DOHH2 (cell line): Measurements from ENCODE around the gene PIGB.
"Not testable (repeated sequence)": the region's sequence is repeated elsewhere in the genome, so short reads cannot be mapped to it uniquely, and the experiment has no call there.

Source experiments
- H3F3A ChIP-seq: fragments of 200-600 bp; sonication (generic), shearing (Covaris generic); 2 replicates; pipeline ENCODE4 v1.6.0; 2016; ENCODE audit warnings: antibody characterized with exemption, mild to moderate bottlenecking; ENCODE audit not compliant: control insufficient read depth, insufficient read depth
- H3K27ac ChIP-seq: fragments of 200-600 bp; sonication (generic); 2 replicates; pipeline ENCODE4 v1.5.1; 2014; ENCODE audit warnings: low read depth, mild to moderate bottlenecking, low read length, moderate library complexity
- H3K27me3 ChIP-seq: fragments of 200-600 bp; sonication (generic); 2 replicates; pipeline ENCODE4 v1.6.1; 2014; ENCODE audit warnings: mild to moderate bottlenecking, low read length, mixed read lengths; ENCODE audit not compliant: control insufficient read depth
- H3K36me3 ChIP-seq: fragments of 200-600 bp; sonication (generic); 2 replicates; pipeline ENCODE4 v1.6.1; 2014; ENCODE audit warnings: mild to moderate bottlenecking, low read length, moderate library complexity, mixed read lengths; ENCODE audit not compliant: control insufficient read depth
- H3K4me1 ChIP-seq: fragments of 200-600 bp; sonication (generic); 2 replicates; pipeline ENCODE4 v1.6.1; 2014; ENCODE audit warnings: mild to moderate bottlenecking, low read length, mixed read lengths; ENCODE audit not compliant: control insufficient read depth
- H3K4me2 ChIP-seq: fragments of 200-600 bp; sonication (generic); 2 replicates; pipeline ENCODE4 v1.6.0; 2014; ENCODE audit warnings: mild to moderate bottlenecking, low read length, moderate library complexity
- H3K4me3 ChIP-seq: fragments of 200-600 bp; sonication (generic); 2 replicates; pipeline ENCODE4 v1.5.1; 2014; ENCODE audit warnings: mild to moderate bottlenecking, low read length, mixed read lengths
- H3K79me2 ChIP-seq: fragments of 200-600 bp; sonication (generic); 2 replicates; pipeline ENCODE4 v1.6.1; 2014; ENCODE audit warnings: mild to moderate bottlenecking, low read length, mixed read lengths; ENCODE audit not compliant: control insufficient read depth
- H3K9me2 ChIP-seq: fragments of 200-600 bp; sonication (generic); replicated peaks from 2 replicates; pipeline ENCODE4 v1.6.1; 2014; ENCODE audit warnings: mild to moderate bottlenecking, low read length, mixed read lengths; ENCODE audit not compliant: control insufficient read depth
- H3K9me3 ChIP-seq: fragments of 200-600 bp; sonication (generic); 2 replicates; pipeline ENCODE4 v1.6.1; 2014; ENCODE audit warnings: antibody characterized with exemption, low read length, mixed read lengths; ENCODE audit not compliant: control insufficient read depth, insufficient read depth
- H4K20me1 ChIP-seq: fragments of 200-600 bp; sonication (generic); 2 replicates; pipeline ENCODE4 v1.6.0; 2014; ENCODE audit warnings: low read depth, mild to moderate bottlenecking, antibody characterized with exemption, low read length, moderate library complexity; ENCODE audit not compliant: control insufficient read depth, insufficient read depth
- EZH2phosphoT487 ChIP-seq: fragments of 200-600 bp; sonication (generic); IDR thresholded peaks from 2 replicates; pipeline ENCODE4 v1.6.1; 2017; ENCODE audit warnings: borderline replicate concordance, mild to moderate bottlenecking, antibody characterized with exemption, low read length, moderate library complexity, mixed read lengths
- TF ChIP-seq, protein P1 (sequence below): fragments of 200-600 bp; sonication (generic); IDR thresholded peaks from one replicate; pipeline ENCODE4 v1.5.1; 2014; ENCODE audit warnings: antibody characterized with exemption, mild to moderate bottlenecking, low read depth, low read length; ENCODE audit not compliant: poor library complexity, severe bottlenecking

PIGB gene

DNA sequence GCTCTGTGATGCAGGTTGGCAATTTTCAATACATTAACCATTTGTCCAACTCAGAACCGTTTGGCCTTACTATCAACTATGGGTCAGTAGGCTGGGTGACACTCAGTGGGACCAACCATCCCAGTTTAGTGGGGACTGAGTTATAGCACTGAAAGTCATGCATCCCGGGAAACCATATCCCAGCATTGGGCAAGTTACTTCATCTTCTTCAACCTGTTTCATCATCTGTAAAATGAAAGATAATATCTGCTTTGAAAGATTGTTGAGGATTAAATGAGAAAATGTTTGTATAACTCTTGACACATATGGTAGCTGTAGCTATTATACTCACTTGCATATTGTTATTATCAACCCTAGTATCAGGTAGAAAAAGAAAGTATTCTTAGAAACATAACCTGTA is 41.3 kb upstream of the PIGB start:
- H3K36me3 ChIP-seq: no peaks in the 10 kb centered on the region
- no peaks in the 10 kb centered on the region for H3K27me3 ChIP-seq
- H3K27ac ChIP-seq: no peak overlapping the region
- no peak overlapping the region for H3K4me3 ChIP-seq
- TF ChIP-seq, protein P1, sequence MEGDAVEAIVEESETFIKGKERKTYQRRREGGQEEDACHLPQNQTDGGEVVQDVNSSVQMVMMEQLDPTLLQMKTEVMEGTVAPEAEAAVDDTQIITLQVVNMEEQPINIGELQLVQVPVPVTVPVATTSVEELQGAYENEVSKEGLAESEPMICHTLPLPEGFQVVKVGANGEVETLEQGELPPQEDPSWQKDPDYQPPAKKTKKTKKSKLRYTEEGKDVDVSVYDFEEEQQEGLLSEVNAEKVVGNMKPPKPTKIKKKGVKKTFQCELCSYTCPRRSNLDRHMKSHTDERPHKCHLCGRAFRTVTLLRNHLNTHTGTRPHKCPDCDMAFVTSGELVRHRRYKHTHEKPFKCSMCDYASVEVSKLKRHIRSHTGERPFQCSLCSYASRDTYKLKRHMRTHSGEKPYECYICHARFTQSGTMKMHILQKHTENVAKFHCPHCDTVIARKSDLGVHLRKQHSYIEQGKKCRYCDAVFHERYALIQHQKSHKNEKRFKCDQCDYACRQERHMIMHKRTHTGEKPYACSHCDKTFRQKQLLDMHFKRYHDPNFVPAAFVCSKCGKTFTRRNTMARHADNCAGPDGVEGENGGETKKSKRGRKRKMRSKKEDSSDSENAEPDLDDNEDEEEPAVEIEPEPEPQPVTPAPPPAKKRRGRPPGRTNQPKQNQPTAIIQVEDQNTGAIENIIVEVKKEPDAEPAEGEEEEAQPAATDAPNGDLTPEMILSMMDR: no peak
- TF ChIP-seq EZH2phosphoT487: no peak
- no peaks in the 10 kb centered on the region for H3K9me3 ChIP-seq
- no peaks in the 10 kb centered on the region for H3K9me2 ChIP-seq
- H3F3A ChIP-seq: no peaks in the 10 kb centered on the region
- H3K79me2 ChIP-seq: no peaks in the 10 kb centered on the region
- no peaks in the 10 kb centered on the region for H4K20me1 ChIP-seq
- H3K4me2 ChIP-seq: no peak overlapping the region
- H3K4me1 ChIP-seq: peaks cover 19% of the 10 kb centered on the region

DNA sequence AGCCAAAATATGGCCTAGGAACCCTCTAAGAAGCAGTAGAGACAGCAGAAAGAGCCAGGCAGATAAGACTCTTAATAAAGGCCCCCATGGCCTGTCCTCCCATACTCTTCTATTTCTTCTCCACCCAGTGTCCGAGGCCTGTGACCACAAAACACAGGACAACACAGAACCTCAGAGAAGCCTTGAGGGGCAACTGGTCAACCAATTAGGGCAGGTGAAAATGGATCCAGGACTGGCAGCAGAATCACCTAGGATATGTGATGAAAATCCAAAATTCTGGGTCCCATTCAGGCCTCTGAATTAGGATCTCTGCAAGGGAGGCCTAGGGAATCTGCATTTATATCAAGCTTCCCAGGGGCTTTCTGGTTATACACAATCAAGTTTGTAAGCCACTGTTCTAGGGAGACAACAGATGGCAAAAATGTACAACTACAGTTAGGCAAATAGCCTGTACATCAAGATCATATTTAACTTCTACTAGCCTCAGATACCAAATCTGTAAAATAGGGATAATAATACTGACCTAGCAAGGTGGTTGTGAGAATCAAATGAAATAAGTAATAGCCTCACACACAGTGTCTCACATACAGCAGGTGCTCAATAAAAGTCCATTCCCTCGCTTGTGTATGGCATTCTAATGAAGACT is 39.8 kb upstream of the PIGB start:
- Histone ChIP-seq H3K4me1 (peaks cover 19% of the 10 kb centered on the region), H3F3A (no peaks in the 10 kb centered on the region), H3K27ac (no peak overlapping the region), H3K9me3 (no peaks in the 10 kb centered on the region), H3K4me2 (no peak overlapping the region), H3K36me3 (no peaks in the 10 kb centered on the region), H3K9me2 (no peaks in the 10 kb centered on the region), H4K20me1 (no peaks in the 10 kb centered on the region), H3K27me3 (no peaks in the 10 kb centered on the region), H3K79me2 (no peaks in the 10 kb centered on the region), H3K4me3 (no peak overlapping the region)
- TF ChIP-seq, protein P1: no peak
- no peak for TF ChIP-seq EZH2phosphoT487

- Histone ChIP-seq H3F3A (no peaks in the 10 kb centered on the region), H3K4me1 (peaks cover 19% of the 10 kb centered on the region), H3K9me2 (no peaks in the 10 kb centered on the region), H4K20me1 (no peaks in the 10 kb centered on the region), H3K27me3 (no peaks in the 10 kb centered on the region), H3K36me3 (no peaks in the 10 kb centered on the region), H3K4me2 (no peak overlapping the region), H3K79me2 (no peaks in the 10 kb centered on the region), H3K9me3 (no peaks in the 10 kb centered on the region), H3K27ac (no peak overlapping the region), H3K4me3 (no peak overlapping the region)
- TF ChIP-seq EZH2phosphoT487: no peak
- TF ChIP-seq, protein P1: no peak
Observed at GRCh38 chr15:55279746-55280351, 39.2 kb upstream of the PIGB start.

GRCh38 chr15:55280589-55280988 is 38.4 kb upstream of the PIGB start:
- not testable (repeated sequence) for H3K9me2 ChIP-seq, H4K20me1 ChIP-seq, H3K4me2 ChIP-seq, H3K36me3 ChIP-seq, H3K79me2 ChIP-seq, H3K27me3 ChIP-seq, H3K9me3 ChIP-seq, H3K4me3 ChIP-seq, H3K27ac ChIP-seq, H3F3A ChIP-seq
- H3K4me1 ChIP-seq: peaks cover 22% of the 10 kb centered on the region
